Measurements from ENCODE around the gene SDK1.

The SDK1 gene

GRCh38 chr7:3968234-3968633 lies 667.2 kb downstream of the SDK1 start:
- DNase-seq = no peak

- no peak for DNase-seq
These were observed 668.2 kb downstream of the SDK1 start for GRCh38 chr7:3969286-3969685.

- DNase-seq = no peak
These were observed 670.3 kb downstream of the SDK1 start for GRCh38 chr7:3971323-3971722.

GRCh38 chr7:3973264-3973663 lies 672.2 kb downstream of the SDK1 start:
- no peak for DNase-seq

- DNase-seq = no peak
These were observed 673.3 kb downstream of the SDK1 start for GRCh38 chr7:3974329-3974728.

- no peak for DNase-seq
These were observed 674.3 kb downstream of the SDK1 start for GRCh38 chr7:3975371-3975770.

GRCh38 chr7:3977391-3977790 lies 676.3 kb downstream of the SDK1 start:
- DNase-seq = no peak

GRCh38 chr7:3978839-3979238 lies 677.8 kb downstream of the SDK1 start:
- DNase-seq = no peak

- DNase-seq = no peak
These were observed 678.7 kb downstream of the SDK1 start for GRCh38 chr7:3979611-3980299.

- no peak for DNase-seq
These were observed 679.2 kb downstream of the SDK1 start for GRCh38 chr7:3980300-3980643.

- DNase-seq = no peak
These were observed 680.2 kb downstream of the SDK1 start for GRCh38 chr7:3981281-3981680.

- no peak for DNase-seq
These were observed 683.4 kb downstream of the SDK1 start for GRCh38 chr7:3984456-3984855.

- DNase-seq = no peak
These were observed 685.9 kb downstream of the SDK1 start for GRCh38 chr7:3986927-3987326.

GRCh38 chr7:3987426-3987927 lies 686.4 kb downstream of the SDK1 start:
- DNase-seq = no peak

- DNase-seq = no peak
These were observed 688.7 kb downstream of the SDK1 start for GRCh38 chr7:3989723-3990122.

- no peak for DNase-seq
These were observed 690.7 kb downstream of the SDK1 start for GRCh38 chr7:3991731-3992231.

GRCh38 chr7:3992841-3993240 lies 691.8 kb downstream of the SDK1 start:
- DNase-seq = no peak

- DNase-seq = no peak
These were observed 693.7 kb downstream of the SDK1 start for GRCh38 chr7:3994764-3995163.

GRCh38 chr7:3995187-3995586 lies 694.1 kb downstream of the SDK1 start:
- DNase-seq = no peak

GRCh38 chr7:3998060-3998459 lies 697.0 kb downstream of the SDK1 start:
- DNase-seq = peak; percentile 85

GRCh38 chr7:4000139-4000538 lies 699.1 kb downstream of the SDK1 start:
- no peak for DNase-seq

GRCh38 chr7:4000934-4001333 lies 699.9 kb downstream of the SDK1 start:
- no peak for DNase-seq

GRCh38 chr7:4001742-4002141 lies 700.7 kb downstream of the SDK1 start:
- no peak for DNase-seq

GRCh38 chr7:4003503-4003902 lies 702.5 kb downstream of the SDK1 start:
- no peak for DNase-seq

GRCh38 chr7:4006687-4007086 lies 705.6 kb downstream of the SDK1 start:
- no peak for DNase-seq
